ENCODE data around the gene CUZD1.

DNA sequence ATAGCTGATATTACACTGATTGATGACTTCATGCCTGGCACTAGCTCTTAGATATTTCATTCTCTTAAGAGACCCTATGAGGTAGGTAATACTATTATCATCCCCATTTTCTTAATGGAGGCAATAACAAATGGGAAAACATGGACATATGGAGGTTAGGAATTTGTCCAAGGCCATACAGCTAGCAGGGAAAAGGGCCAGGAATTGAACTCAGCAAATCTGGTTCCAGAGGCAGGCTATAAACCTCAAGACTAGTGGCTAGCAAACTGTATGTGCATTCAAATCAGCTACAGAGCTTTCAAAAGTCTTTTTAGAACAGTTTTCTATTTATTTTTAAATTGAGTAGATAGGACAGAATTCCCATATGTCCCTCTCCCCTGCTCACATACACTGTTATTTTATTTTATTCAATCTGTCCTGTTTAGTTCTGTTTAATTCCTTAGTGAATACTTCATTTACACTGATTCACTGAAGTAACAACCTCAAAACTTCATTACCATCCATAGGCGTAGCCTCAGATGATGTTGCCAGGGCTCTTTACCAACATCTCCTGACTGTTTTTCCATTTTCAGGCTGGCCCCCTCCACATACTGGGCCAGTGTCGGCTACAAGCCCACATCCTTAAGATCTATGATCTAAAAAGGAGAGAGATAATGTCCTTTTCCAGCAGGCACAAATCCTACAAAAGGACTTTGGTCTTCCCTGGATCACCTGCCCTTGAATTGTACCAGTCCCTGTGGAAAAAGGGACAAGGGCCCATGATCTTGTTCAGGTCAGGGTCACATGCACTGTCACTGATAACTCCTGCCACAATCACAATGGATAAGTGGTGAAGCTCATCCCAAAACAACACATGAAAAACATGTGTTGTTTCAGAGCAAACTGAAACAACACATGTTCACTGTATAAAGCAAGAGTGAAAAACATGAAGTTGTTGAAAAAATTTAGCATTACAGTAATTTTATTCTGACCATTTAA is 17.8 kb upstream of the CUZD1 start:
- TF ChIP-seq, protein P1, sequence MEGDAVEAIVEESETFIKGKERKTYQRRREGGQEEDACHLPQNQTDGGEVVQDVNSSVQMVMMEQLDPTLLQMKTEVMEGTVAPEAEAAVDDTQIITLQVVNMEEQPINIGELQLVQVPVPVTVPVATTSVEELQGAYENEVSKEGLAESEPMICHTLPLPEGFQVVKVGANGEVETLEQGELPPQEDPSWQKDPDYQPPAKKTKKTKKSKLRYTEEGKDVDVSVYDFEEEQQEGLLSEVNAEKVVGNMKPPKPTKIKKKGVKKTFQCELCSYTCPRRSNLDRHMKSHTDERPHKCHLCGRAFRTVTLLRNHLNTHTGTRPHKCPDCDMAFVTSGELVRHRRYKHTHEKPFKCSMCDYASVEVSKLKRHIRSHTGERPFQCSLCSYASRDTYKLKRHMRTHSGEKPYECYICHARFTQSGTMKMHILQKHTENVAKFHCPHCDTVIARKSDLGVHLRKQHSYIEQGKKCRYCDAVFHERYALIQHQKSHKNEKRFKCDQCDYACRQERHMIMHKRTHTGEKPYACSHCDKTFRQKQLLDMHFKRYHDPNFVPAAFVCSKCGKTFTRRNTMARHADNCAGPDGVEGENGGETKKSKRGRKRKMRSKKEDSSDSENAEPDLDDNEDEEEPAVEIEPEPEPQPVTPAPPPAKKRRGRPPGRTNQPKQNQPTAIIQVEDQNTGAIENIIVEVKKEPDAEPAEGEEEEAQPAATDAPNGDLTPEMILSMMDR (IDR thresholded peaks at IDR 0.05; ENCODE audit: insufficient read depth, low read length), result no peak
- TF ChIP-seq POLR2AphosphoS5 (IDR thresholded peaks at IDR 0.05; ENCODE audit: low read depth) (no peak), SPI1 (IDR thresholded peaks at IDR 0.05; ENCODE audit: borderline replicate concordance, low read depth) (no peak)
- TF ChIP-seq, protein P2, sequence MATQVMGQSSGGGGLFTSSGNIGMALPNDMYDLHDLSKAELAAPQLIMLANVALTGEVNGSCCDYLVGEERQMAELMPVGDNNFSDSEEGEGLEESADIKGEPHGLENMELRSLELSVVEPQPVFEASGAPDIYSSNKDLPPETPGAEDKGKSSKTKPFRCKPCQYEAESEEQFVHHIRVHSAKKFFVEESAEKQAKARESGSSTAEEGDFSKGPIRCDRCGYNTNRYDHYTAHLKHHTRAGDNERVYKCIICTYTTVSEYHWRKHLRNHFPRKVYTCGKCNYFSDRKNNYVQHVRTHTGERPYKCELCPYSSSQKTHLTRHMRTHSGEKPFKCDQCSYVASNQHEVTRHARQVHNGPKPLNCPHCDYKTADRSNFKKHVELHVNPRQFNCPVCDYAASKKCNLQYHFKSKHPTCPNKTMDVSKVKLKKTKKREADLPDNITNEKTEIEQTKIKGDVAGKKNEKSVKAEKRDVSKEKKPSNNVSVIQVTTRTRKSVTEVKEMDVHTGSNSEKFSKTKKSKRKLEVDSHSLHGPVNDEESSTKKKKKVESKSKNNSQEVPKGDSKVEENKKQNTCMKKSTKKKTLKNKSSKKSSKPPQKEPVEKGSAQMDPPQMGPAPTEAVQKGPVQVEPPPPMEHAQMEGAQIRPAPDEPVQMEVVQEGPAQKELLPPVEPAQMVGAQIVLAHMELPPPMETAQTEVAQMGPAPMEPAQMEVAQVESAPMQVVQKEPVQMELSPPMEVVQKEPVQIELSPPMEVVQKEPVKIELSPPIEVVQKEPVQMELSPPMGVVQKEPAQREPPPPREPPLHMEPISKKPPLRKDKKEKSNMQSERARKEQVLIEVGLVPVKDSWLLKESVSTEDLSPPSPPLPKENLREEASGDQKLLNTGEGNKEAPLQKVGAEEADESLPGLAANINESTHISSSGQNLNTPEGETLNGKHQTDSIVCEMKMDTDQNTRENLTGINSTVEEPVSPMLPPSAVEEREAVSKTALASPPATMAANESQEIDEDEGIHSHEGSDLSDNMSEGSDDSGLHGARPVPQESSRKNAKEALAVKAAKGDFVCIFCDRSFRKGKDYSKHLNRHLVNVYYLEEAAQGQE (IDR thresholded peaks at IDR 0.05; ENCODE audit: insufficient replicate concordance, low read depth), result no peak
